AG04450 (cell line): ENCODE results near the gene SLC16A7. TPM values are rescaled to one million over a fixed set of nuclear protein-coding genes. Genes with fewer than 3 reads are reported as not detected.

Experiments used
- CTCF ChIA-PET: fragments of 300-600, 350-600 bp; formaldehyde crosslinking; extraction: SDS; loops from one replicate; lab custom pipeline; 2022; ENCODE audit warnings: antibody characterized with exemption, inconsistent platforms; lab: Charles Lee
- POLR2A ChIA-PET: fragments of 350-600 bp; formaldehyde crosslinking; extraction: SDS; loops from one replicate; lab custom pipeline; 2021; ENCODE audit warnings: antibody characterized with exemption, inconsistent platforms; lab: Yijun Ruan, JAX
- DNase-seq: peaks from one replicate; pipeline ENCODE4 v3.0.0-alpha.2; 2011; ENCODE audit warnings: low read depth, low spot score
- H3K27ac ChIP-seq: one replicate; pipeline ENCODE4 v1.5.1; 2012; ENCODE audit warnings: low read depth, low read length, control low read depth
- H3K27me3 ChIP-seq: one replicate; pipeline ENCODE4 v1.6.0; 2012; ENCODE audit warnings: low read length; ENCODE audit not compliant: control insufficient read depth, insufficient read depth
- H3K4me3 ChIP-seq: 2 replicates; pipeline ENCODE4 v1.5.1; 2011; ENCODE audit warnings: mild to moderate bottlenecking, low read depth, low read length, control low read depth
- H3K9me3 ChIP-seq: 2 replicates; pipeline ENCODE4 v1.5.1; 2012; ENCODE audit warnings: low read length; ENCODE audit not compliant: control insufficient read depth, insufficient read depth
- polyA plus RNA-seq: library from polyadenylated mRNA; depleted of rRNA; stranded (reverse); fragments of >200 nt; gene quantifications from 2 replicates; pipeline ENCODE4 v1.2.3, GENCODE V29; 2011
- TF ChIP-seq, protein P1 (sequence below): IDR thresholded peaks from 2 replicates; pipeline ENCODE4 v1.5.1; 2011; ENCODE audit warnings: low read depth, low read length, control low read depth, inconsistent platforms

Gene SLC16A7
- polyA plus RNA-seq, 1 experiment = 9.3 TPM

DNA sequence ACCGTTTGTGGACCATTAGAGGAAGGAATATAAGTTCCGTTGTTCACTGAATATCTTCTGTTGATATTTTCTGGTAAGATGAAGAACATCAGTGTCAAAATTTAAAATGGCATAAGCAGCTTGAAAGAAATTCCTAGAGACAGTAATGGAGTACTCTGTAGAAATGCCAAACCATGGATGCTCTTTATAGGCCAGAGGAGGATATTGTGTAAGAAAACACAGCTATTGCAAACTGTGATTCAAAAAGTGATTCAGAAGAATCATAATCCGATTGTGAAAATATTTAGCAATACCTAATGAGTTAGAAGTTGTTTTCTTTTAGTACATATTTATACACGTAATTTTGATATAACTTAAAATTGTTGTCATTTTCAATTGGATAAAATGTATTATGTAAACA, 102.8 kb downstream of the SLC16A7 start:
- H3K27me3 ChIP-seq = no peaks in the 10 kb centered on the region
- DNase-seq = peak; percentile 21
- no peak overlapping the region for H3K4me3 ChIP-seq
- ChIA-PET CTCF (interaction anchor here (0.6 kb wide), 1 partner anchor 207 kb away, joined by 9 read pairs; no protein-coding TSS in a partner anchor), POLR2A (no interaction called here)
- H3K27ac ChIP-seq = no peak overlapping the region
- TF ChIP-seq, protein P1, sequence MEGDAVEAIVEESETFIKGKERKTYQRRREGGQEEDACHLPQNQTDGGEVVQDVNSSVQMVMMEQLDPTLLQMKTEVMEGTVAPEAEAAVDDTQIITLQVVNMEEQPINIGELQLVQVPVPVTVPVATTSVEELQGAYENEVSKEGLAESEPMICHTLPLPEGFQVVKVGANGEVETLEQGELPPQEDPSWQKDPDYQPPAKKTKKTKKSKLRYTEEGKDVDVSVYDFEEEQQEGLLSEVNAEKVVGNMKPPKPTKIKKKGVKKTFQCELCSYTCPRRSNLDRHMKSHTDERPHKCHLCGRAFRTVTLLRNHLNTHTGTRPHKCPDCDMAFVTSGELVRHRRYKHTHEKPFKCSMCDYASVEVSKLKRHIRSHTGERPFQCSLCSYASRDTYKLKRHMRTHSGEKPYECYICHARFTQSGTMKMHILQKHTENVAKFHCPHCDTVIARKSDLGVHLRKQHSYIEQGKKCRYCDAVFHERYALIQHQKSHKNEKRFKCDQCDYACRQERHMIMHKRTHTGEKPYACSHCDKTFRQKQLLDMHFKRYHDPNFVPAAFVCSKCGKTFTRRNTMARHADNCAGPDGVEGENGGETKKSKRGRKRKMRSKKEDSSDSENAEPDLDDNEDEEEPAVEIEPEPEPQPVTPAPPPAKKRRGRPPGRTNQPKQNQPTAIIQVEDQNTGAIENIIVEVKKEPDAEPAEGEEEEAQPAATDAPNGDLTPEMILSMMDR = no peak
- H3K9me3 ChIP-seq = no peaks in the 10 kb centered on the region

DNA sequence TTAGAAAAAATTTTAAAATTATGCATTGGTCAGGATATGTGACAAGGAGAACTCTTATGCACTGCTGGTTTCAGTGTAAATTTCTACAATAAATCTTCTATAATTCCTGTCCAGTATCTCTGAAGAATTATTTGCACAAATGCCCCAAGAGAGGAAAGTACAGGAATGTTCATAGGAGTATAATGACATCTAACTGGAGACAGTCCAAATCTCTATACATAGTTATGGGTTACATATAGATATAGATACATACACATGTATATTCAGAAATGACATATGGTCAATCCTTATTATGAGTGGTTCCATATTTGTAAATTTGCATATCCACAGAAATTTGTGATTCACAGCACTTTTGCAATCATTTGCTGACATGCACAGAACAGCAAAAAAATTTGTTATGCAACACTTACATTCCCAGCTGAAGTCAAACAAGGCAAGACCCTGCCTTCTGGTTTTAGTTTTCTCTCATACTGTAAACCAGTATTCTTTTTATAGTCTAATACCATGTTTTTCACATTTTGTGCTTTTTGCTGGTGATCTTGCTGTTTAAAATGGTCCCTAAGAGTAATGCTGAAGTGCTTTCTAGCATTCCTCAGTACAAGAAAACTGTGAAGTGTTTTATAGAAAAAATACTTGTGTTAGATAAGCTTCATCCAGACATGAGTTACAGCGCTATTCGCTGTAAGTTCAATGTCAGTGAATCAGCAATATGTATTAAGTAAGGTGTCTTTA, 103.8 kb downstream of the SLC16A7 start:
- POLR2A ChIA-PET = no interaction called here
- DNase-seq = peak; percentile 49
- TF ChIP-seq, protein P1 = no peak
- CTCF ChIA-PET = no interaction called here
- no peaks in the 10 kb centered on the region for H3K9me3 ChIP-seq
- H3K4me3 ChIP-seq = no peak overlapping the region
- no peaks in the 10 kb centered on the region for H3K27me3 ChIP-seq
- no peak overlapping the region for H3K27ac ChIP-seq

DNA sequence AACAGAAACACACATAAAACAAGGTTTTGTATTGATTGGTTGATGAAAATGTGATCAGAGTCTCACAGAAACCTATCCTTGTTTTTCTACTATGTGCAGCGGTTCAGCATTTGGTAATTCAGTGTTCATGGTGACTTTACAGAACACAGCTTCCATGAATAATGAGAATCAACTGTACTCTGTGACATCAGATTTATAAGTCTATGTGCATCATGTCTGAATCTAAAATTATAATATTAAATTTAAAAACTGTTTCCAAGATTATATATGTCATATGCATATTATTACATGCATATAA, 104.3 kb downstream of the SLC16A7 start:
- no peak overlapping the region for H3K4me3 ChIP-seq
- ChIA-PET POLR2A (no interaction called here), CTCF (no interaction called here)
- H3K27me3 ChIP-seq = no peaks in the 10 kb centered on the region
- DNase-seq = no peak
- no peaks in the 10 kb centered on the region for H3K9me3 ChIP-seq
- no peak overlapping the region for H3K27ac ChIP-seq
- TF ChIP-seq, protein P1 = no peak

DNA sequence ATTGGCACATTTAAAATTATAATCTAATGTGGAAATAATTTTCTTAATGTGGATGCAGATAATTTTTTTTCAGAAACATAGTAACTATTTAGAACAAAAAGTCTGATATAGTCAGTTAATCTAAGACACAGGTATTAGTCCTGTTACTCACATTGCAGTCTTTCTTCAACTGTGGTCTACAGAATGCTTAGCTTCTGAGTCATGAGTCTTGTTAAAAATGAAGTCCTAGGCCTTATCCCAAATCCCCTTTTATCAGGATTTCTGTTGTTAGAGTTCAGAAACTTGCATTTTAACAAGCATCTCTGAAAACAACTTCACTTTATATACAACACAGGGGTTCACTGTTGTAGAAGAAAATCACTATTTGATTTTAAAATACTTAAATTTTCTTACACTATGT, 112.2 kb downstream of the SLC16A7 start:
- Histone ChIP-seq H3K27ac (no peak overlapping the region), H3K4me3 (no peak overlapping the region), H3K9me3 (no peaks in the 10 kb centered on the region), H3K27me3 (no peaks in the 10 kb centered on the region)
- DNase-seq = peak; percentile 15
- TF ChIP-seq, protein P1 = no peak
- ChIA-PET POLR2A (no interaction called here), CTCF (no interaction called here)

- no peak for DNase-seq
- H3K9me3 ChIP-seq = no peaks in the 10 kb centered on the region
- CTCF ChIA-PET = no interaction called here
- no peak overlapping the region for H3K27ac ChIP-seq
- no peak overlapping the region for H3K4me3 ChIP-seq
- H3K27me3 ChIP-seq = no peaks in the 10 kb centered on the region
- POLR2A ChIA-PET = no interaction called here
- TF ChIP-seq, protein P1 = no peak
These were observed 112.7 kb downstream of the SLC16A7 start for GRCh38 chr12:59708484-59708883.
